Parathyroid adenoma (tissue), 2 donors: ENCODE data around the gene RBM42.

Experiments used
- H2AFZ ChIP-seq: fragments of 300-600 bp; sonication (generic); one replicate; pipeline ENCODE4 v1.7.0; 2017; ENCODE audit warnings: antibody characterized with exemption, mild to moderate bottlenecking
- H3K27ac ChIP-seq: fragments of 300-600 bp; sonication (generic); one replicate; pipeline ENCODE4 v1.7.0; 2017
- H3K27me3 ChIP-seq: fragments of 300-600 bp; sonication (generic); one replicate; pipeline ENCODE4 v1.7.0; 2017; ENCODE audit warnings: low read length; ENCODE audit not compliant: control insufficient read depth, insufficient read depth
- H3K36me3 ChIP-seq: fragments of 300-600 bp; sonication (generic); one replicate; pipeline ENCODE4 v1.7.0; 2017; ENCODE audit warnings: low read length; ENCODE audit not compliant: control insufficient read depth, insufficient read depth
- H3K4me1 ChIP-seq: fragments of 300-600 bp; sonication (generic); one replicate; pipeline ENCODE4 v1.7.0; 2017; ENCODE audit warnings: control low read depth
- H3K4me2 ChIP-seq: fragments of 300-600 bp; sonication (generic); one replicate; pipeline ENCODE4 v1.7.0; 2017; ENCODE audit warnings: low read length
- H3K4me3 ChIP-seq: fragments of 300-600 bp; sonication (generic); one replicate; pipeline ENCODE4 v1.7.0; 2017; ENCODE audit warnings: low read depth, low read length
- H3K79me2 ChIP-seq: fragments of 300-600 bp; sonication (generic); one replicate; pipeline ENCODE4 v1.7.0; 2017; ENCODE audit warnings: control low read depth
- H3K9ac ChIP-seq: fragments of 300-600 bp; sonication (generic); one replicate; pipeline ENCODE4 v1.7.0; 2017; ENCODE audit warnings: mild to moderate bottlenecking
- H3K9me3 ChIP-seq: fragments of 300-600 bp; sonication (generic); one replicate; pipeline ENCODE4 v1.7.0; 2017; ENCODE audit warnings: low read length; ENCODE audit not compliant: control insufficient read depth
- CTCF ChIP-seq: fragments of 300-600 bp; sonication (generic); IDR thresholded peaks from one replicate; pipeline ENCODE4 v1.7.0; 2017; ENCODE audit warnings: antibody characterized with exemption, mild to moderate bottlenecking
- donor health status: primary hyperparathyroidism.

RBM42 gene

GRCh38 chr19:35633727-35634440 is 5.0 kb downstream of the RBM42 start:
- Histone ChIP-seq H3K27ac (no peak overlapping the region), H3K27me3 (no peaks in the 10 kb centered on the region), H3K4me3 (no peak overlapping the region), H3K36me3 (no peaks in the 10 kb centered on the region), H2AFZ (no peak overlapping the region), H3K4me2 (no peak overlapping the region), H3K4me1 (no peaks in the 10 kb centered on the region), H3K79me2 (peaks cover 3% of the 10 kb centered on the region), H3K9ac (no peak overlapping the region), H3K9me3 (no peaks in the 10 kb centered on the region)
- TF ChIP-seq CTCF = no peak

GRCh38 chr19:35636651-35637050 is 7.8 kb downstream of the RBM42 start:
- no peaks in the 10 kb centered on the region for H3K36me3 ChIP-seq
- no peak overlapping the region for H3K4me2 ChIP-seq
- no peaks in the 10 kb centered on the region for H3K27me3 ChIP-seq
- no peaks in the 10 kb centered on the region for H3K79me2 ChIP-seq
- no peak overlapping the region for H2AFZ ChIP-seq
- TF ChIP-seq CTCF = no peak
- H3K27ac ChIP-seq = no peak overlapping the region
- H3K4me3 ChIP-seq = no peak overlapping the region
- H3K9ac ChIP-seq = no peak overlapping the region
- H3K4me1 ChIP-seq = no peaks in the 10 kb centered on the region
- no peaks in the 10 kb centered on the region for H3K9me3 ChIP-seq

GRCh38 chr19:35637165-35637564 is 8.3 kb downstream of the RBM42 start:
- H3K27ac ChIP-seq = no peak overlapping the region
- no peaks in the 10 kb centered on the region for H3K9me3 ChIP-seq
- no peak overlapping the region for H3K4me3 ChIP-seq
- H2AFZ ChIP-seq = no peak overlapping the region
- H3K79me2 ChIP-seq = no peaks in the 10 kb centered on the region
- H3K4me2 ChIP-seq = no peak overlapping the region
- no peaks in the 10 kb centered on the region for H3K27me3 ChIP-seq
- H3K4me1 ChIP-seq = no peaks in the 10 kb centered on the region
- no peaks in the 10 kb centered on the region for H3K36me3 ChIP-seq
- H3K9ac ChIP-seq = no peak overlapping the region
- TF ChIP-seq CTCF = no peak

GRCh38 chr19:35639321-35639639 is 10.4 kb downstream of the RBM42 start:
- H3K4me2 ChIP-seq = no peak overlapping the region
- no peak overlapping the region for H3K9ac ChIP-seq
- no peak overlapping the region for H3K4me3 ChIP-seq
- no peaks in the 10 kb centered on the region for H3K27me3 ChIP-seq
- no peaks in the 10 kb centered on the region for H3K79me2 ChIP-seq
- no peaks in the 10 kb centered on the region for H3K4me1 ChIP-seq
- TF ChIP-seq CTCF = no peak
- H2AFZ ChIP-seq = no peak overlapping the region
- H3K27ac ChIP-seq = peak overlapping the region; percentile 31
- no peaks in the 10 kb centered on the region for H3K9me3 ChIP-seq
- no peaks in the 10 kb centered on the region for H3K36me3 ChIP-seq

- no peaks in the 10 kb centered on the region for H3K4me1 ChIP-seq
- no peaks in the 10 kb centered on the region for H3K9me3 ChIP-seq
- no peak overlapping the region for H3K4me3 ChIP-seq
- H2AFZ ChIP-seq = no peak overlapping the region
- no peak overlapping the region for H3K4me2 ChIP-seq
- no peaks in the 10 kb centered on the region for H3K79me2 ChIP-seq
- no peaks in the 10 kb centered on the region for H3K27me3 ChIP-seq
- H3K36me3 ChIP-seq = no peaks in the 10 kb centered on the region
- H3K9ac ChIP-seq = no peak overlapping the region
- no peak overlapping the region for H3K27ac ChIP-seq
- no peak for TF ChIP-seq CTCF
Observed at GRCh38 chr19:35639863-35640262, 11.0 kb downstream of the RBM42 start.
